H54 (cell line): ENCODE measurements around the gene NYAP2.

Experiments
- DNase-seq: peaks from one replicate; pipeline ENCODE4 v3.0.0; 2011; ENCODE audit warnings: low spot score, mixed read lengths; ENCODE audit not compliant: insufficient read length
- FAIRE-seq: peaks from 3 replicates; lab custom pipeline; 2011; peaks lifted over from hg19 to GRCh38; lab: Jason Lieb, UNC
- POLR2A ChIP-seq: IDR thresholded peaks from 2 replicates; pipeline ENCODE4 v1.6.1; 2011; ENCODE audit warnings: low read depth, mild to moderate bottlenecking, low read length

Gene NYAP2

DNA sequence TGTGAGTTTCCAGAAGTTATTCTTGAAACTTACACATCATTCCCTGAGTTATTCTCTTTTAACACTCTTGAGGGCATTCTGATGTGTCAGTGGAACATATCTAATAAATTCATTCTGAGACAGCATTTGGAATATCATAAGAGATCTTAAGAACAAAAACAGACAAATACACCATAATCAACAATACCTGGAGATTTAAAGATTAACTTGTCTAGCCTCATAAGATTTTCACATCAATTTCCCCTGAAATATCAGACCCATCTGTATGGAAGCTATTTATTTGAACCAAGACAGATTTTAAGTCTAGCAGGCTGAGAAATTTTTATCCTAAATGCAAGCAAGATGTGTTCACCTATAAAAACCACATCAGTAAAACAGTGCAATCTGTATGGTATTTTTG, 181.6 kb downstream of the NYAP2 start:
- no peak for TF ChIP-seq POLR2A
- DNase-seq = no peak
- no peak for FAIRE-seq

GRCh38 chr2:225581906-225582305, 182.4 kb downstream of the NYAP2 start:
- no peak for DNase-seq
- no peak for FAIRE-seq
- no peak for TF ChIP-seq POLR2A

DNA sequence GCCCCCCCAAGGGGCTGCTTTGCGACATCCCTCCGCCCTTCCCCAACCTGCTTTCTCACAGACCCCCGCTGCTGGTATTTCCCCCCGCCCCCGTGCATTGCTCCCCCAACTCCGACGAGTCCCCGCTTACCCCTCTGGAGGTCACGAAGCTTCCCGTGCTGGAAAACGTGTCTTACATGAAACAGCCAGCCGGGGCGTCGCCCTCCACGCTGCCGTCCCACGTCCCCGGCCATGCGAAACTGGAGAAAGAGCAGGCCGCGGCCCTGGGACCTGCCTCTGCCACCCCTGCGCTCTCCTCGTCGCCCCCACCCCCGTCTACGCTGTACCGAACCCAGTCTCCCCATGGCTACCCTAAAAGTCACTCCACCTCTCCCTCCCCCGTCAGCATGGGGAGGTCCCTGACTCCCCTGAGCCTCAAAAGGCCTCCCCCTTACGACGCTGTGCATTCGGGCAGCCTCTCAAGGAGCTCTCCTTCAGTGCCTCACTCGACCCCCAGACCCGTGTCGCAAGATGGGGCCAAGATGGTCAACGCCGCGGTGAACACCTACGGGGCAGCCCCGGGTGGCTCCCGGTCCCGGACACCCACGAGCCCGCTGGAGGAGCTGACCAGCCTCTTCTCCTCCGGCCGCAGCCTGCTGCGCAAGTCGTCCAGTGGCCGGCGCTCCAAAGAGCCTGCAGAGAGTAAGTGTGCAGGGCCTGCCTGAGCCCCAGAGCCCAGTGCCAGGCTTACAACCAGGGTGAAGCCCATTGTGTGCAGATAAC, 183.0 kb downstream of the NYAP2 start:
- no peak for FAIRE-seq
- no peak for TF ChIP-seq POLR2A
- DNase-seq = no peak

- DNase-seq = no peak
- no peak for FAIRE-seq
- TF ChIP-seq POLR2A = no peak
Measured at GRCh38 chr2:225584796-225585195, 185.3 kb downstream of the NYAP2 start.

- DNase-seq (no peak), FAIRE-seq (no peak)
- no peak for TF ChIP-seq POLR2A
Measured at GRCh38 chr2:225590932-225591331, 191.4 kb downstream of the NYAP2 start.

- DNase-seq (no peak), FAIRE-seq (no peak)
- no peak for TF ChIP-seq POLR2A
Measured at GRCh38 chr2:225597911-225598310, 198.4 kb downstream of the NYAP2 start.

DNA sequence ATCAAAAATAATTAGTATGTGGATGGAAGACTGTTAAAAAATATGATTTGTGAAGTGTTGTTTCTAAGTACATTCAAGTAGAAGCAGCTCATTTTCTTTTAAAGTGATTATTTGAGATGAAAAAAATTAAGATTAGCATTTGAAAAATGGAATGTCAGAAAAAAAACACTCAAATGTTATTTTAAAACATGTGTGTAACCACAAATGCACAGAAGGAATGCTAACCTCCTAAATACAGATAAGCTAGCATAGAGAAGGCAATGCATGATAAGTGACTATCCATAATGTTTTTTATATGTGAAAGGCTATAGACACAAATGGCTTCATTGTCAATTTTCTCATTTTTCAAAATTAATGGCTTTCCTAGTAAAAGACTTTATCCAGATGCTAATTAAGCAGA, 198.9 kb downstream of the NYAP2 start:
- FAIRE-seq (no peak), DNase-seq (no peak)
- no peak for TF ChIP-seq POLR2A

DNA sequence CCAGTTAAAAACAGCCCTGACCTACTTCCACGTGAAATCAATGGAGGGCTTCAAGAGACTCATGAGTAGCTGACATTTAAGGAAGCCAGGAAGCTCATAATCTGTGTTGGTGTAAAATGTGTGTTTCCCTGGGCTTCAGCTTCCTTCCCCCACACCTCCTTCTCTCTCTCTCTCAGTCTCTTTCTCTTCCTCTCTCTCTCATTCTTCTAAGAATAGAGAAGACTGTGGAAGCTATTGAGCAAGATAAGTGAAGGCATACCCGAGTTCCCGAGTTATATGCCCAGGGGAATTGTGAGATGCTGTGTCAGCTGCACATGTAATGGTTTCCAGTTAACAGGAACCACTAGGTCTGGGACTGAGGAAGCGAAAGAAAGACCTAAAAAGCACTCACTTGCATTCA, 199.4 kb downstream of the NYAP2 start:
- no peak for DNase-seq
- FAIRE-seq = no peak
- no peak for TF ChIP-seq POLR2A

GRCh38 chr2:225599856-225600255, 200.3 kb downstream of the NYAP2 start:
- no peak for FAIRE-seq
- TF ChIP-seq POLR2A = no peak
- no peak for DNase-seq

DNA sequence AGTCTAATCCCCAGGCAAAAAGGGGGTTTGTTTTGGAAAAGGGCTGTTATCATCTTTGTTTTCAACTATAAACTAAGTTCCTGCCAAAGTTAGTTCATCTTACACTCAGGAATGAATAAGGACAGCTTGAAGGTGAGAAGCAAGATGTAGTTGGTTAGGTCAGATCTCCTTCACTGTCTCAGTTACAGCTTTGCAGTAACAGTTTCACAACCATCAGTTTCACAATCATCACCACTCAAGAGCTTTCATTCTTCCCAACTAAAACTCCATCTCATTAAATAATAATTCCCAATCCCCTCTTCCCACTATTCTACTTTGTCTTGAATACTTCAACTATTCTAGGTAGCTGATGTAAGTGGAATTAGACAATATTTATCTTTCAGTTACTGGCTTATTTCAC, 200.9 kb downstream of the NYAP2 start:
- no peak for TF ChIP-seq POLR2A
- FAIRE-seq (no peak), DNase-seq (no peak)

DNA sequence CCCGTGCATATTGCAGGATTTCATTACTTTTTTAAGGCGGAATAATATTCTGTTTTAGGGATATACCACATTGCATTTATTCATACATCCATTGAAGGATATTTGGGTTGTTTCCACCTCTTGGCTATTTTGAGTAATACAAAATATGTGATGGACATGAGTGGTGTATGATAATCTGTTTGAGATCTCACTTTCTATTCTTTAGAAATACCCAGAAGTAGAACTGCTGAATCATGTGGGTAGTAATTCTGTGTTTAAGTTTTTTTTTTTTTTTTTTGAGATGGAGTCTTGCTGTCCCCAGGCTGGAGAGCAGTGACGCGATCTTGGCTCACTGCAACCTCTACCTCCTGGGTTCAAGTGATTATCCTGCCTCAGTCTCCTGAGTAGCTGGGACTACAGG, 201.4 kb downstream of the NYAP2 start:
- DNase-seq (no peak), FAIRE-seq (no peak)
- TF ChIP-seq POLR2A = no peak

GRCh38 chr2:225602205-225602604, 202.7 kb downstream of the NYAP2 start:
- no peak for TF ChIP-seq POLR2A
- no peak for DNase-seq
- no peak for FAIRE-seq

GRCh38 chr2:225608136-225608535, 208.6 kb downstream of the NYAP2 start:
- FAIRE-seq (no peak), DNase-seq (no peak)
- no peak for TF ChIP-seq POLR2A

GRCh38 chr2:225612636-225613035, 213.1 kb downstream of the NYAP2 start:
- no peak for DNase-seq
- no peak for FAIRE-seq
- TF ChIP-seq POLR2A = no peak

GRCh38 chr2:225614915-225615314, 215.4 kb downstream of the NYAP2 start:
- DNase-seq (no peak), FAIRE-seq (no peak)
- TF ChIP-seq POLR2A = no peak
